ENCODE measurements around the gene ZBTB18.
A peak's percentile ranks its signal among the peaks of the same experiment; 100 is the strongest.

The ZBTB18 gene

DNA sequence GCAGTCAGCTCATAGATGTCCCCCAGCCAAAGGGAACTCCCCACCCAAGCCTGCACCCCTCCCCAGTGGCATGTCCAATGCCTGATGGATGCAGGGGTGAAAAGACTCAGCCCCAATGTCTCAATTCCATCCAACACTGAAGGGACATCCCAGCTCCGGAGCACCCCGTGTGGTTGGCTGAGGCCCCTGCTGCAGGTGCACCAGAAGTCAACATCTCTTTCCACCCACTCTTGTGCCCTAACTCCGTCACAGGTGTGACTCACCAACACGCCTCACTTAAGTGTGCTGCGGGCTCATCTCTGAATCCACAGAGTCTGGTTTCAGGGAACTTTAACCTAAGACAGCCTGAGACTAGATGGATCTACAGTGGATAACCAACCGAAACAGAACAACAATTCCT, 40.9 kb upstream of the ZBTB18 start:
- ATAC-seq: peak; percentile 46
- TF ChIP-seq GLIS3 (CRISPR knock-in tag; IDR thresholded peaks at IDR 0.05) (no peak), PATZ1 (CRISPR knock-in tag; IDR thresholded peaks at IDR 0.05; ENCODE audit: borderline replicate concordance) (no peak), OSR1 (CRISPR knock-in tag; IDR thresholded peaks at IDR 0.05) (no peak), POU6F1 (CRISPR knock-in tag; IDR thresholded peaks at IDR 0.05; ENCODE audit: borderline replicate concordance, low read depth) (no peak), BACH2 (CRISPR knock-in tag; IDR thresholded peaks at IDR 0.05; ENCODE audit: borderline replicate concordance) (no peak), ISL1 (CRISPR knock-in tag; IDR thresholded peaks at IDR 0.05) (no peak), ESRRG (CRISPR knock-in tag; IDR thresholded peaks at IDR 0.05) (no peak), RARB (CRISPR knock-in tag; IDR thresholded peaks at IDR 0.05) (no peak), ZNF565 (CRISPR knock-in tag; conservative IDR thresholded peaks at IDR 0.05; ENCODE audit: low read depth) (no peak), PPARA (CRISPR knock-in tag; IDR thresholded peaks at IDR 0.05; ENCODE audit: borderline replicate concordance) (no peak)
- TF ChIP-seq, protein P1, sequence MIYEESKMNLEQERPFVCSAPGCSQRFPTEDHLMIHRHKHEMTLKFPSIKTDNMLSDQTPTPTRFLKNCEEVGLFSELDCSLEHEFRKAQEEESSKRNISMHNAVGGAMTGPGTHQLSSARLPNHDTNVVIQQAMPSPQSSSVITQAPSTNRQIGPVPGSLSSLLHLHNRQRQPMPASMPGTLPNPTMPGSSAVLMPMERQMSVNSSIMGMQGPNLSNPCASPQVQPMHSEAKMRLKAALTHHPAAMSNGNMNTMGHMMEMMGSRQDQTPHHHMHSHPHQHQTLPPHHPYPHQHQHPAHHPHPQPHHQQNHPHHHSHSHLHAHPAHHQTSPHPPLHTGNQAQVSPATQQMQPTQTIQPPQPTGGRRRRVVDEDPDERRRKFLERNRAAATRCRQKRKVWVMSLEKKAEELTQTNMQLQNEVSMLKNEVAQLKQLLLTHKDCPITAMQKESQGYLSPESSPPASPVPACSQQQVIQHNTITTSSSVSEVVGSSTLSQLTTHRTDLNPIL (CRISPR knock-in tag; IDR thresholded peaks at IDR 0.05; ENCODE audit: low read depth): no peak
- TF ChIP-seq, protein P2, sequence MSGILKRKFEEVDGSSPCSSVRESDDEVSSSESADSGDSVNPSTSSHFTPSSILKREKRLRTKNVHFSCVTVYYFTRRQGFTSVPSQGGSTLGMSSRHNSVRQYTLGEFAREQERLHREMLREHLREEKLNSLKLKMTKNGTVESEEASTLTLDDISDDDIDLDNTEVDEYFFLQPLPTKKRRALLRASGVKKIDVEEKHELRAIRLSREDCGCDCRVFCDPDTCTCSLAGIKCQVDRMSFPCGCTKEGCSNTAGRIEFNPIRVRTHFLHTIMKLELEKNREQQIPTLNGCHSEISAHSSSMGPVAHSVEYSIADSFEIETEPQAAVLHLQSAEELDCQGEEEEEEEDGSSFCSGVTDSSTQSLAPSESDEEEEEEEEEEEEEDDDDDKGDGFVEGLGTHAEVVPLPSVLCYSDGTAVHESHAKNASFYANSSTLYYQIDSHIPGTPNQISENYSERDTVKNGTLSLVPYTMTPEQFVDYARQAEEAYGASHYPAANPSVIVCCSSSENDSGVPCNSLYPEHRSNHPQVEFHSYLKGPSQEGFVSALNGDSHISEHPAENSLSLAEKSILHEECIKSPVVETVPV (CRISPR knock-in tag; IDR thresholded peaks at IDR 0.05): no peak

DNA sequence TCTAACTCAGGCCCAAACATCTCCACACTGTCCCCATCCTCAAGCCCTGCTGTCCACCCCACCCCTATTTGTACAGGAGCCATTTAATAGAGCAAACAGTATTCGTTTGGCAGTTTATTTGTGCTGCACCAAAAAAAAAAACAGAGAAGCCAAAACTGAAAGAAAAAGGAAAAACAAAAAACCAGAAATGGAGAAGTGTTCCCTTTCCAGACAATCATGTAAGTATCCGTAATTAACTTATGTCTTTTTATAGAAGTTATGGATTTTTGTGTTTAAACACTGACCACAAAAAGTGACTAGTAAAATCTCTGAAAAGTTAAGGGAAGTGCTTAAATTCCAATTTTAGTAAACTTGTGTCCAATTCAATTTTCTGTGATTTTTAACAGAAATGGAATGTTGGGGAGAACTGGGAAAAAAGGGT, 40.4 kb upstream of the ZBTB18 start:
- TF ChIP-seq ARNTL (CRISPR knock-in tag; IDR thresholded peaks at IDR 0.05; ENCODE audit: borderline replicate concordance, low read depth) (no peak), ZC3H10 (CRISPR knock-in tag; IDR thresholded peaks at IDR 0.05) (0 out of 2 replicates have a peak, but pooled peaks have one; percentile 57), TOX (CRISPR knock-in tag; IDR thresholded peaks at IDR 0.05; ENCODE audit: borderline replicate concordance) (0 out of 2 replicates have a peak, but pooled peaks have one; percentile 24)
- peak; percentile 68 for ATAC-seq

- ATAC-seq: peak; percentile 81
- no peak for TF ChIP-seq RARB (CRISPR knock-in tag; IDR thresholded peaks at IDR 0.05)
- TF ChIP-seq, protein P2 (CRISPR knock-in tag; IDR thresholded peaks at IDR 0.05): no peak
Observed at GRCh38 chr1:244011271-244011670, 39.8 kb upstream of the ZBTB18 start.

- peak; percentile 12; the same call in 2 of the 3 replicates for ATAC-seq
- TF ChIP-seq ZNF70 (CRISPR knock-in tag; IDR thresholded peaks at IDR 0.05) (no peak), ZNF8 (CRISPR knock-in tag; IDR thresholded peaks at IDR 0.05) (no peak), ISL1 (CRISPR knock-in tag; IDR thresholded peaks at IDR 0.05) (no peak), PATZ1 (CRISPR knock-in tag; IDR thresholded peaks at IDR 0.05; ENCODE audit: borderline replicate concordance) (no peak), ZNF565 (CRISPR knock-in tag; conservative IDR thresholded peaks at IDR 0.05; ENCODE audit: low read depth) (no peak), ESRRG (CRISPR knock-in tag; IDR thresholded peaks at IDR 0.05) (no peak), CSDC2 (CRISPR knock-in tag; IDR thresholded peaks at IDR 0.05) (no peak), ZC3H10 (CRISPR knock-in tag; IDR thresholded peaks at IDR 0.05) (no peak), POU6F1 (CRISPR knock-in tag; IDR thresholded peaks at IDR 0.05; ENCODE audit: borderline replicate concordance, low read depth) (no peak), ZFP30 (CRISPR knock-in tag; IDR thresholded peaks at IDR 0.05) (no peak)
- TF ChIP-seq, protein P2 (CRISPR knock-in tag; IDR thresholded peaks at IDR 0.05): no peak
Observed at GRCh38 chr1:244011786-244012185, 39.3 kb upstream of the ZBTB18 start.

Data from SK-N-SH treated with all-trans-retinoic acid at 6 μM for 48 hours (cell line).